SK-N-MC (cell line): ENCODE data around the gene TENT5C.

ENCODE experiments used
- EZH2 ChIP-seq: fragments of 200-600 bp; sonication (generic); IDR thresholded peaks from one replicate; pipeline ENCODE4 v1.6.1; 2017; ENCODE audit warnings: antibody characterized with exemption
- FOXP2 ChIP-seq: optimal IDR thresholded peaks from 2 replicates; pipeline ENCODE3; 2011; ENCODE audit warnings: mild to moderate bottlenecking, moderate library complexity; ENCODE audit not compliant: insufficient read depth; ENCODE audit errors: extremely low read length, control extremely low read depth
- POLR2AphosphoS5 ChIP-seq: IDR thresholded peaks from 2 replicates; pipeline ENCODE4 v1.6.1; 2012; ENCODE audit warnings: mild to moderate bottlenecking, low read depth, low read length, borderline replicate concordance

- TF ChIP-seq EZH2 (no peak), POLR2AphosphoS5 (no peak), FOXP2 (no peak)
These were observed 24.4 kb upstream of the TENT5C start for GRCh38 chr1:117581391-117581943.
